Body of pancreas (tissue), 4 donors: ENCODE results near the gene RUNDC1. TPM values are rescaled to one million over a fixed set of nuclear protein-coding genes. Genes with fewer than 3 reads are reported as not detected.
"Not testable (repeated sequence)": the region's sequence is repeated elsewhere in the genome, so short reads cannot be mapped to it uniquely, and the experiment has no call there.

Experiments
- ATAC-seq: fragments of 150-250 bp; one replicate; pipeline ENCODE4 v1.9.1; 2016
- DNase-seq, 4 donors: peaks; one replicate each; pipeline ENCODE4 v3.0.0-alpha.2; 2019
- H3K27ac ChIP-seq, 4 donors: fragments of 200-600 bp; sonication (generic); 1 replicate in 3 of 4; 2 replicates in 1 of 4; pipeline versions ENCODE4 v1.5.1 to v1.6.1; 2016 to 2019; ENCODE audit warnings: mild to moderate bottlenecking in 1 of 4, mixed read lengths in 1 of 4, moderate library complexity in 1 of 4
- H3K27me3 ChIP-seq, 2 donors: fragments of 200-600 bp; sonication (generic); one replicate each; pipeline ENCODE4 v1.6.0; 2016; ENCODE audit warnings: mild to moderate bottlenecking in 1 of 2
- H3K36me3 ChIP-seq, 2 donors: fragments of 200-600 bp; sonication (generic); replicated peaks in 1 of 2; 2 replicates each; pipeline ENCODE4 v1.5.1; 2016; ENCODE audit warnings: low read depth in 2 of 2; ENCODE audit not compliant: insufficient read depth in 1 of 2
- H3K4me1 ChIP-seq: fragments of 200-600 bp; sonication (generic); one replicate; pipeline ENCODE4 v1.6.0; 2016
- H3K4me3 ChIP-seq, 2 donors: fragments of 200-600 bp; sonication (generic); 1 replicate in 1 of 2; 2 replicates in 1 of 2; pipeline ENCODE4 v1.5.1; 2016 to 2019
- H3K9me3 ChIP-seq, 3 donors: fragments of 200-600 bp; sonication (generic); 1 replicate in 2 of 3; 2 replicates in 1 of 3; pipeline ENCODE4 v1.5.1; 2016
- CTCF ChIP-seq, 7 experiments: fragments of 450-650 bp in 4 of 7; fragments of 200-600 bp in 3 of 7; sonication (generic) in 3 of 7; IDR thresholded peaks; one replicate each; pipeline ENCODE4 v1.5.1; 2016 to 2019; ENCODE audit warnings: antibody characterized with exemption in 7 of 7
- POLR2A ChIP-seq, 3 donors: fragments of 450-650 bp; IDR thresholded peaks; one replicate each; pipeline ENCODE4 v1.6.1; 2016; ENCODE audit warnings: antibody characterized with exemption in 3 of 3, mild to moderate bottlenecking in 2 of 3
- WGBS, 2 donors: methylation state at CpG; one replicate each; pipeline ENCODE4 v1.1.5; 2017; 5-methylcytosine and 5-hydroxymethylcytosine counted together
- intact Hi-C: fragments of 100-400 bp; cut with DNase I; formaldehyde crosslinking; loops from one replicate; pipeline ENCODE4 v1.15.1; 2023
- total RNA-seq, 2 donors: library from RNA; depleted of rRNA; stranded (reverse); fragments of >200 nt; gene quantifications; one replicate each; pipeline ENCODE4 v1.1.0, GENCODE V29; 2016

RUNDC1 gene
- total RNA-seq, 2 donors from 2014 or later: 17.1 to 37.6 TPM

GRCh38 chr17:42969001-42969581, 11.3 kb upstream of the RUNDC1 start:
- Histone ChIP-seq H3K36me3 (no peaks in the 10 kb centered on the region), H3K27me3 (no peaks in the 10 kb centered on the region), H3K4me1 (no peaks in the 10 kb centered on the region), H3K27ac (no peak overlapping the region), H3K9me3 (no peaks in the 10 kb centered on the region), H3K4me3 (no peak overlapping the region)
- ATAC-seq: no peak
- no peak for DNase-seq
- intact Hi-C loops: no loop called here
- 28 to 39% methylated on average over 4 to 5 of the region's 5 CpGs for WGBS, 2 donors
- TF ChIP-seq POLR2A (IDR thresholded peaks at IDR 0.05): no peak

- Histone ChIP-seq H3K27ac (no peak overlapping the region), H3K36me3 (no peaks in the 10 kb centered on the region), H3K9me3 (no peaks in the 10 kb centered on the region), H3K4me3 (no peak overlapping the region), H3K27me3 (no peaks in the 10 kb centered on the region), H3K4me1 (no peaks in the 10 kb centered on the region)
- intact Hi-C loops: no loop called here
- no peak for ATAC-seq
- 71 to 75% methylated on average over 5 of the region's 5 CpGs for WGBS, 2 donors
- no peak for DNase-seq
- TF ChIP-seq POLR2A (IDR thresholded peaks at IDR 0.05) (no peak), CTCF (IDR thresholded peaks at IDR 0.05) (no peak)
These were observed 8.8 kb upstream of the RUNDC1 start for GRCh38 chr17:42971589-42971988.

- WGBS, 2 donors: 77% methylated on average over 5 of the region's 18 CpGs; no CpG with 5 or more reads in 1 of the 2 donors
- H3K27me3 ChIP-seq, H3K4me1 ChIP-seq, H3K27ac ChIP-seq, H3K4me3 ChIP-seq, intact Hi-C loops, ATAC-seq, H3K9me3 ChIP-seq, DNase-seq, H3K36me3 ChIP-seq: not testable (repeated sequence)
These were observed 7.0 kb upstream of the RUNDC1 start for GRCh38 chr17:42973323-42973722.

GRCh38 chr17:42975265-42975664, 5.1 kb upstream of the RUNDC1 start:
- Histone ChIP-seq H3K36me3 (no peaks in the 10 kb centered on the region), H3K4me1 (peaks cover 11% of the 10 kb centered on the region), H3K9me3 (no peaks in the 10 kb centered on the region), H3K27ac (no peak overlapping the region), H3K27me3 (no peaks in the 10 kb centered on the region), H3K4me3 (no peak overlapping the region)
- no peak for TF ChIP-seq CTCF (IDR thresholded peaks at IDR 0.05)
- no peak for TF ChIP-seq POLR2A (IDR thresholded peaks at IDR 0.05)
- ATAC-seq (no peak), DNase-seq (no peak)
- WGBS, 2 donors: 37 to 52% methylated on average over 2 of the region's 2 CpGs
- intact Hi-C loops: no loop called here

GRCh38 chr17:42975701-42976100, 4.7 kb upstream of the RUNDC1 start:
- DNase-seq, ATAC-seq, H3K4me3 ChIP-seq, H3K27ac ChIP-seq, H3K36me3 ChIP-seq, H3K27me3 ChIP-seq, intact Hi-C loops, H3K9me3 ChIP-seq: not testable (repeated sequence)
- H3K4me1 ChIP-seq: peaks cover 11% of the 10 kb centered on the region
- WGBS, 2 donors: 87 to 92% methylated on average over 16 of the region's 16 CpGs

- DNase-seq: peak; percentile 30 to 50 (median 47)
- peaks cover 30% of the 10 kb centered on the region for H3K4me1 ChIP-seq
- H3K4me3 ChIP-seq: peak within 1 kb of the TSS; percentile 25 to 54
- H3K36me3 ChIP-seq: no peaks in the 10 kb centered on the region
- peak; percentile 24 for ATAC-seq
- H3K27ac ChIP-seq: peak within 1 kb of the TSS; percentile 59 to 93 (median 78)
- intact Hi-C loops: no loop called here
- no peaks in the 10 kb centered on the region for H3K27me3 ChIP-seq
- no peaks in the 10 kb centered on the region for H3K9me3 ChIP-seq
- 32 to 40% methylated on average over 17 to 21 of the region's 21 CpGs for WGBS, 2 donors
- TF ChIP-seq POLR2A (IDR thresholded peaks at IDR 0.05) (no peak), CTCF (IDR thresholded peaks at IDR 0.05) (no peak)
These were observed 673 bp upstream of the RUNDC1 start, which contains the start of gene PTGES3L for GRCh38 chr17:42979511-42980273. Gene PTGES3L (minus strand): TSS chr17:42980080. CDS start chr17:42980053, 27 bp downstream.
